HepG2 (cell line): ENCODE results near the gene CCT3. TPM values are rescaled to one million over a fixed set of nuclear protein-coding genes. Genes with fewer than 3 reads are reported as not detected.

Source experiments
- ISL2 ChIP-seq: sonication (generic); formaldehyde crosslinking; IDR thresholded peaks from 2 replicates; pipeline ENCODE4 v1.5.0; 2020; ENCODE audit warnings: missing genetic modification reagents
- JUND ChIP-seq: sonication (generic); formaldehyde crosslinking; IDR thresholded peaks from 2 replicates; pipeline ENCODE4 v1.8.0; 2022; ENCODE audit warnings: mild to moderate bottlenecking, missing genetic modification reagents
- POLR2AphosphoS5 ChIP-seq: IDR thresholded peaks from 2 replicates; pipeline ENCODE4 v1.6.1; 2012; ENCODE audit warnings: low read depth, low read length
- TSC22D2 ChIP-seq: sonication (generic); formaldehyde crosslinking; IDR thresholded peaks from 2 replicates; pipeline ENCODE4 v1.5.1; 2020; ENCODE audit warnings: missing genetic modification reagents, mild to moderate bottlenecking, borderline replicate concordance
- ZNF570 ChIP-seq: sonication (generic); formaldehyde crosslinking; IDR thresholded peaks from 2 replicates; pipeline ENCODE4 v1.4.0; 2020; ENCODE audit warnings: mild to moderate bottlenecking, missing genetic modification reagents, borderline replicate concordance
- ZNF644 ChIP-seq: IDR thresholded peaks from 2 replicates; pipeline ENCODE4 v1.6.1; 2016; ENCODE audit warnings: low read depth
- ZNF777 ChIP-seq: sonication (generic); formaldehyde crosslinking; IDR thresholded peaks from 2 replicates; pipeline ENCODE4 v1.4.0; 2020; ENCODE audit warnings: missing genetic modification reagents
- polyA plus RNA-seq, 8 experiments: library from polyadenylated mRNA; depleted of rRNA in 3 of 8; stranded (reverse) in 7 of 8; unstranded in 1 of 8; fragments of >200 nt; fragmentation: Illumina TruSeq in 4 of 8; extraction: Trizol in 4 of 8; gene quantifications; 2 replicates each; pipeline versions ENCODE4 v1.2.1 to v1.2.3, GENCODE V29; 2011 to 2016; ENCODE audit warnings: low read depth in 4 of 8, missing spikeins in 1 of 8, mixed read lengths in 1 of 8; ENCODE audit not compliant: insufficient read depth in 1 of 8
- total RNA-seq, 5 experiments: library from RNA; depleted of rRNA; stranded (reverse); fragments of >200 nt; fragmentation: Illumina TruSeq; extraction: Trizol; gene quantifications; 2 replicates each; pipeline ENCODE4 v1.2.3, GENCODE V29; 2016; ENCODE audit warnings: low read depth in 1 of 5
- TF ChIP-seq, protein P1 (sequence below): IDR thresholded peaks from 2 replicates; pipeline ENCODE4 v1.6.1; 2016
- TF ChIP-seq, protein P2 (sequence below): sonication (generic); formaldehyde crosslinking; IDR thresholded peaks from 2 replicates; pipeline ENCODE4 v1.5.1; 2020; ENCODE audit warnings: mild to moderate bottlenecking, missing genetic modification reagents
- TF ChIP-seq, protein P3 (sequence below): sonication (generic); formaldehyde crosslinking; IDR thresholded peaks from 2 replicates; pipeline ENCODE4 v1.4.0; 2020; ENCODE audit warnings: missing genetic modification reagents
- TF ChIP-seq, protein P4 (sequence below): sonication (generic); IDR thresholded peaks from 2 replicates; pipeline ENCODE4 v1.6.1; 2016; ENCODE audit warnings: low read depth, borderline replicate concordance
- TF ChIP-seq, protein P5 (sequence below): sonication (generic); formaldehyde crosslinking; IDR thresholded peaks from 2 replicates; pipeline ENCODE4 v1.4.0; 2020; ENCODE audit warnings: missing genetic modification reagents, borderline replicate concordance

CCT3 gene
- total and polyA plus RNA-seq, 2 of the 13 experiments (the other 11 are each of a cell fraction or from before 2014, with no cell fraction given) = 319 to 615 TPM

DNA sequence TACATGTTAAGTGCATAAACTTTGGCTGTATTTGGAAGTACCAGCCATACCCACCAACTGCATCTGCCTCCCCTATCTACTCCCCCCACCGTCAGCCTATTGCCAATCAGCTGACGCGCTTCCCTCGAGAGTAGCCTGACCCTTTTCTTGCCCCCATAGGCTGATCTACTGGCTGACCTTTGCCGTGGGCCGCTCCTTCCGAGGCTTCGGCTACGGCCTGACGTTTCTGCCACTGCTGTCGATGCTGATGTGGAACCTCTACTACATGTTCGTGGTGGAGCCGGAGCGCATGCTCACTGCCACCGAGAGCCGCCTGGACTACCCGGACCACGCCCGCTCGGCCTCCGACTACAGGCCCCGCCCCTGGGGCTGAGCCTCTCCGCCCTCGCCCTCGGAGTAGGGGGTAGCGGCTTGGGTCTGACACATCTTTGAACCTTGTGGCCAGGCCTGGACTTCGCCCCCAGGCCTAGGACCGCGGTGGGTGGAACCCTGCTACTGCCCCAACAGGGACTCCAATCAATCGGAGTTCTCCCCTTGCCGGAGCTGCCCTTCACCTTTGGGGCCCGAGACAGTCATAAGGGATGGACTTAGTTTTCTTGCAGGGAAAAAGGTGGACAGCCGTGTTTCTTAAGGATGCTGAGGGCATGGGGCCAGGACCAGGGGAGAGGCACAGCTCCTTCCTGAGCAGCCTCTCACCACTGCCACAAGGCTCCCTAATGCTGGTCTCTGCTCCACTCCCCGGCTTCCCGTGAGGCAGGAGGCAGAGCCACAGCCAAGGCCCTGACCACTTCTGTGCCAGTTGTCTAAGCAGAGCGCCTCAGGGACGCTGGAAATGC is 46.6 kb downstream of the CCT3 start (continued):
- TF ChIP-seq, protein P1, sequence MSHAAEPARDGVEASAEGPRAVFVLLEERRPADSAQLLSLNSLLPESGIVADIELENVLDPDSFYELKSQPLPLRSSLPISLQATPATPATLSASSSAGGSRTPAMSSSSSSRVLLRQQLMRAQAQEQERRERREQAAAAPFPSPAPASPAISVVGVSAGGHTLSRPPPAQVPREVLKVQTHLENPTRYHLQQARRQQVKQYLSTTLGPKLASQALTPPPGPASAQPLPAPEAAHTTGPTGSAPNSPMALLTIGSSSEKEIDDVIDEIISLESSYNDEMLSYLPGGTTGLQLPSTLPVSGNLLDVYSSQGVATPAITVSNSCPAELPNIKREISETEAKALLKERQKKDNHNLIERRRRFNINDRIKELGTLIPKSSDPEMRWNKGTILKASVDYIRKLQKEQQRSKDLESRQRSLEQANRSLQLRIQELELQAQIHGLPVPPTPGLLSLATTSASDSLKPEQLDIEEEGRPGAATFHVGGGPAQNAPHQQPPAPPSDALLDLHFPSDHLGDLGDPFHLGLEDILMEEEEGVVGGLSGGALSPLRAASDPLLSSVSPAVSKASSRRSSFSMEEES (CRISPR knock-in tag) = peak; percentile 62; the same call in 1 of the 2 replicates
- no peak for TF ChIP-seq ZNF570
- TF ChIP-seq, protein P2, sequence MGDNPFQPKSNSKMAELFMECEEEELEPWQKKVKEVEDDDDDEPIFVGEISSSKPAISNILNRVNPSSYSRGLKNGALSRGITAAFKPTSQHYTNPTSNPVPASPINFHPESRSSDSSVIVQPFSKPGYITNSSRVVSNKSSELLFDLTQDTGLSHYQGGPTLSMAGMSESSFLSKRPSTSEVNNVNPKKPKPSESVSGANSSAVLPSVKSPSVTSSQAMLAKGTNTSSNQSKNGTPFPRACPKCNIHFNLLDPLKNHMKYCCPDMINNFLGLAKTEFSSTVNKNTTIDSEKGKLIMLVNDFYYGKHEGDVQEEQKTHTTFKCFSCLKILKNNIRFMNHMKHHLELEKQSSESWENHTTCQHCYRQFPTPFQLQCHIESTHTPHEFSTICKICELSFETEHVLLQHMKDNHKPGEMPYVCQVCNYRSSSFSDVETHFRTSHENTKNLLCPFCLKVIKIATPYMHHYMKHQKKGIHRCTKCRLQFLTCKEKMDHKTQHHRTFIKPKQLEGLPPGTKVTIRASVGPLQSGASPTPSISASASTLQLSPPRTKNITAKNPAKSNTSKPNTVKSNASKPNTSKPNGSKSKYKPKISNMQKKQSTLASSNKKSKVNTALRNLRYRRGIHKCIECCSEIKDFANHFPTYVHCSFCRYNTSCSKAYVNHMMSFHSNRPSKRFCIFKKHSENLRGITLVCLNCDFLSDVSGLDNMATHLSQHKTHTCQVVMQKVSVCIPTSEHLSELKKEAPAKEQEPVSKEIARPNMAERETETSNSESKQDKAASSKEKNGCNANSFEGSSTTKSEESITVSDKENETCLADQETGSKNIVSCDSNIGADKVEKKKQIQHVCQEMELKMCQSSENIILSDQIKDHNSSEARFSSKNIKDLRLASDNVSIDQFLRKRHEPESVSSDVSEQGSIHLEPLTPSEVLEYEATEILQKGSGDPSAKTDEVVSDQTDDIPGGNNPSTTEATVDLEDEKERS (CRISPR knock-in tag) = peak; percentile 83; the same call in 1 of the 2 replicates
- TF ChIP-seq JUND (CRISPR knock-in tag) = no peak
- no peak for TF ChIP-seq TSC22D2 (CRISPR knock-in tag)
- peak; percentile 83 for TF ChIP-seq ZNF777
- TF ChIP-seq, protein P3, sequence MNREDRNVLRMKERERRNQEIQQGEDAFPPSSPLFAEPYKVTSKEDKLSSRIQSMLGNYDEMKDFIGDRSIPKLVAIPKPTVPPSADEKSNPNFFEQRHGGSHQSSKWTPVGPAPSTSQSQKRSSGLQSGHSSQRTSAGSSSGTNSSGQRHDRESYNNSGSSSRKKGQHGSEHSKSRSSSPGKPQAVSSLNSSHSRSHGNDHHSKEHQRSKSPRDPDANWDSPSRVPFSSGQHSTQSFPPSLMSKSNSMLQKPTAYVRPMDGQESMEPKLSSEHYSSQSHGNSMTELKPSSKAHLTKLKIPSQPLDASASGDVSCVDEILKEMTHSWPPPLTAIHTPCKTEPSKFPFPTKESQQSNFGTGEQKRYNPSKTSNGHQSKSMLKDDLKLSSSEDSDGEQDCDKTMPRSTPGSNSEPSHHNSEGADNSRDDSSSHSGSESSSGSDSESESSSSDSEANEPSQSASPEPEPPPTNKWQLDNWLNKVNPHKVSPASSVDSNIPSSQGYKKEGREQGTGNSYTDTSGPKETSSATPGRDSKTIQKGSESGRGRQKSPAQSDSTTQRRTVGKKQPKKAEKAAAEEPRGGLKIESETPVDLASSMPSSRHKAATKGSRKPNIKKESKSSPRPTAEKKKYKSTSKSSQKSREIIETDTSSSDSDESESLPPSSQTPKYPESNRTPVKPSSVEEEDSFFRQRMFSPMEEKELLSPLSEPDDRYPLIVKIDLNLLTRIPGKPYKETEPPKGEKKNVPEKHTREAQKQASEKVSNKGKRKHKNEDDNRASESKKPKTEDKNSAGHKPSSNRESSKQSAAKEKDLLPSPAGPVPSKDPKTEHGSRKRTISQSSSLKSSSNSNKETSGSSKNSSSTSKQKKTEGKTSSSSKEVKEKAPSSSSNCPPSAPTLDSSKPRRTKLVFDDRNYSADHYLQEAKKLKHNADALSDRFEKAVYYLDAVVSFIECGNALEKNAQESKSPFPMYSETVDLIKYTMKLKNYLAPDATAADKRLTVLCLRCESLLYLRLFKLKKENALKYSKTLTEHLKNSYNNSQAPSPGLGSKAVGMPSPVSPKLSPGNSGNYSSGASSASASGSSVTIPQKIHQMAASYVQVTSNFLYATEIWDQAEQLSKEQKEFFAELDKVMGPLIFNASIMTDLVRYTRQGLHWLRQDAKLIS (CRISPR knock-in tag) = no peak
- TF ChIP-seq POLR2AphosphoS5 = peak; percentile 92
- TF ChIP-seq, protein P4, sequence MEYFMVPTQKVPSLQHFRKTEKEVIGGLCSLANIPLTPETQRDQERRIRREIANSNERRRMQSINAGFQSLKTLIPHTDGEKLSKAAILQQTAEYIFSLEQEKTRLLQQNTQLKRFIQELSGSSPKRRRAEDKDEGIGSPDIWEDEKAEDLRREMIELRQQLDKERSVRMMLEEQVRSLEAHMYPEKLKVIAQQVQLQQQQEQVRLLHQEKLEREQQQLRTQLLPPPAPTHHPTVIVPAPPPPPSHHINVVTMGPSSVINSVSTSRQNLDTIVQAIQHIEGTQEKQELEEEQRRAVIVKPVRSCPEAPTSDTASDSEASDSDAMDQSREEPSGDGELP = peak; percentile 87
- TF ChIP-seq ZNF644 (CRISPR knock-in tag) = peak; percentile 64
- peak; percentile 49; the same call in 1 of the 2 replicates for TF ChIP-seq ISL2 (CRISPR knock-in tag)
- TF ChIP-seq, protein P5, sequence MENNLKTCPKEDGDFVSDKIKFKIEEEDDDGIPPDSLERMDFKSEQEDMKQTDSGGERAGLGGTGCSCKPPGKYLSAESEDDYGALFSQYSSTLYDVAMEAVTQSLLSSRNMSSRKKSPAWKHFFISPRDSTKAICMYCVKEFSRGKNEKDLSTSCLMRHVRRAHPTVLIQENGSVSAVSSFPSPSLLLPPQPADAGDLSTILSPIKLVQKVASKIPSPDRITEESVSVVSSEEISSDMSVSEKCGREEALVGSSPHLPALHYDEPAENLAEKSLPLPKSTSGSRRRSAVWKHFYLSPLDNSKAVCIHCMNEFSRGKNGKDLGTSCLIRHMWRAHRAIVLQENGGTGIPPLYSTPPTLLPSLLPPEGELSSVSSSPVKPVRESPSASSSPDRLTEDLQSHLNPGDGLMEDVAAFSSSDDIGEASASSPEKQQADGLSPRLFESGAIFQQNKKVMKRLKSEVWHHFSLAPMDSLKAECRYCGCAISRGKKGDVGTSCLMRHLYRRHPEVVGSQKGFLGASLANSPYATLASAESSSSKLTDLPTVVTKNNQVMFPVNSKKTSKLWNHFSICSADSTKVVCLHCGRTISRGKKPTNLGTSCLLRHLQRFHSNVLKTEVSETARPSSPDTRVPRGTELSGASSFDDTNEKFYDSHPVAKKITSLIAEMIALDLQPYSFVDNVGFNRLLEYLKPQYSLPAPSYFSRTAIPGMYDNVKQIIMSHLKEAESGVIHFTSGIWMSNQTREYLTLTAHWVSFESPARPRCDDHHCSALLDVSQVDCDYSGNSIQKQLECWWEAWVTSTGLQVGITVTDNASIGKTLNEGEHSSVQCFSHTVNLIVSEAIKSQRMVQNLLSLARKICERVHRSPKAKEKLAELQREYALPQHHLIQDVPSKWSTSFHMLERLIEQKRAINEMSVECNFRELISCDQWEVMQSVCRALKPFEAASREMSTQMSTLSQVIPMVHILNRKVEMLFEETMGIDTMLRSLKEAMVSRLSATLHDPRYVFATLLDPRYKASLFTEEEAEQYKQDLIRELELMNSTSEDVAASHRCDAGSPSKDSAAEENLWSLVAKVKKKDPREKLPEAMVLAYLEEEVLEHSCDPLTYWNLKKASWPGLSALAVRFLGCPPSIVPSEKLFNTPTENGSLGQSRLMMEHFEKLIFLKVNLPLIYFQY = peak; percentile 55; the same call in 1 of the 2 replicates
